Upper lobe of left lung (tissue), 4 donors: ENCODE measurements around the gene DROSHA.

Source experiments
- EP300 ChIP-seq, 4 donors: sonication (generic); formaldehyde crosslinking; IDR thresholded peaks; one replicate each; pipeline ENCODE4 v1.5.1; 2017; ENCODE audit warnings: antibody characterized with exemption in 4 of 4, control low read depth in 2 of 4
- TF ChIP-seq, protein P1 (sequence below), 6 experiments: fragments of 450-650 bp in 4 of 6; fragments of 200-600 bp in 2 of 6; sonication (generic) in 2 of 6; IDR thresholded peaks; one replicate each; pipeline ENCODE4 v1.5.1; 2016 to 2019; ENCODE audit warnings: antibody characterized with exemption in 6 of 6

DNA sequence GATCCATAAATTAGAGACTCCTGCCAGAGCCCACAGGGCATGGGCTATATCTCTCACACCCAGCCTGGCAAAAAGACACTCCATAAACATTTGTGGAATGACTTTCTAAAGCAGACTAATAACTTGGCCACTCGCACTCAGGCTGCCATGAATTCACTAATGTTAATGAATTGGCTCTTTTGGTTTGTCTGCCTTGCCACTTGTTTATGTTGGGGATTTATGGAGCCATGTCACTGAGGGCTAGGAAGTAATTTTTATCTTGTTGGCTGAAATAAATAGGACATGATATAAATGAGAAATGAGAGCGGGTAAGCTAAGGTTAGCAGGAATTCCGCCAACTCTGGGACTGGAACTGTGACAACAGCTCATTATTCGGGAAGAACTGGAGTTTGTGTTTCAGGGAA lies 55.2 kb downstream of the DROSHA start:
- TF ChIP-seq, protein P1, sequence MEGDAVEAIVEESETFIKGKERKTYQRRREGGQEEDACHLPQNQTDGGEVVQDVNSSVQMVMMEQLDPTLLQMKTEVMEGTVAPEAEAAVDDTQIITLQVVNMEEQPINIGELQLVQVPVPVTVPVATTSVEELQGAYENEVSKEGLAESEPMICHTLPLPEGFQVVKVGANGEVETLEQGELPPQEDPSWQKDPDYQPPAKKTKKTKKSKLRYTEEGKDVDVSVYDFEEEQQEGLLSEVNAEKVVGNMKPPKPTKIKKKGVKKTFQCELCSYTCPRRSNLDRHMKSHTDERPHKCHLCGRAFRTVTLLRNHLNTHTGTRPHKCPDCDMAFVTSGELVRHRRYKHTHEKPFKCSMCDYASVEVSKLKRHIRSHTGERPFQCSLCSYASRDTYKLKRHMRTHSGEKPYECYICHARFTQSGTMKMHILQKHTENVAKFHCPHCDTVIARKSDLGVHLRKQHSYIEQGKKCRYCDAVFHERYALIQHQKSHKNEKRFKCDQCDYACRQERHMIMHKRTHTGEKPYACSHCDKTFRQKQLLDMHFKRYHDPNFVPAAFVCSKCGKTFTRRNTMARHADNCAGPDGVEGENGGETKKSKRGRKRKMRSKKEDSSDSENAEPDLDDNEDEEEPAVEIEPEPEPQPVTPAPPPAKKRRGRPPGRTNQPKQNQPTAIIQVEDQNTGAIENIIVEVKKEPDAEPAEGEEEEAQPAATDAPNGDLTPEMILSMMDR (IDR thresholded peaks at IDR 0.05), result no peak
- TF ChIP-seq EP300 (IDR thresholded peaks at IDR 0.05), result no peak
